OCI-LY1 (cell line): ENCODE data around the gene GABBR2.

Source experiments
- H2AFZ ChIP-seq: fragments of 200-600 bp; sonication (generic), shearing (Covaris generic); 2 replicates; pipeline ENCODE4 v1.6.0; 2014; ENCODE audit warnings: antibody characterized with exemption, mild to moderate bottlenecking, low read length
- H3F3A ChIP-seq: fragments of 200-600 bp; sonication (generic), shearing (Covaris generic); 2 replicates; pipeline ENCODE4 v1.6.0; 2014; ENCODE audit warnings: mild to moderate bottlenecking, antibody characterized with exemption, low read length, moderate library complexity; ENCODE audit not compliant: insufficient read depth
- H3K27ac ChIP-seq: fragments of 200-600 bp; sonication (generic); 2 replicates; pipeline ENCODE4 v1.5.1; 2014; ENCODE audit warnings: low read length, mixed run types, mild to moderate bottlenecking, low read depth; ENCODE audit not compliant: poor library complexity, severe bottlenecking
- H3K27me3 ChIP-seq: fragments of 200-600 bp; sonication (generic); 2 replicates; pipeline ENCODE4 v1.6.0; 2014; ENCODE audit warnings: antibody characterized with exemption, mild to moderate bottlenecking, low read length, moderate library complexity; ENCODE audit not compliant: insufficient read depth
- H3K36me3 ChIP-seq: fragments of 200-600 bp; sonication (generic); 2 replicates; pipeline ENCODE4 v1.6.1; 2014; ENCODE audit warnings: mild to moderate bottlenecking, antibody characterized with exemption, low read length, moderate library complexity, mixed read lengths; ENCODE audit not compliant: insufficient read depth
- H3K4me1 ChIP-seq: fragments of 200-600 bp; sonication (generic); 2 replicates; pipeline ENCODE4 v1.5.1; 2014; ENCODE audit warnings: mild to moderate bottlenecking, low read length, moderate library complexity; ENCODE audit not compliant: insufficient read depth, severe bottlenecking
- H3K4me2 ChIP-seq: fragments of 200-600 bp; sonication (generic), shearing (Covaris generic); 2 replicates; pipeline ENCODE4 v1.6.1; 2014; ENCODE audit warnings: low read length
- H3K4me3 ChIP-seq: fragments of 200-600 bp; sonication (generic); 2 replicates; pipeline ENCODE4 v1.5.1; 2014; ENCODE audit warnings: low read length, low read depth, mild to moderate bottlenecking, mixed read lengths; ENCODE audit not compliant: poor library complexity, severe bottlenecking
- H3K79me2 ChIP-seq: fragments of 200-600 bp; shearing (Covaris generic); 2 replicates; pipeline ENCODE4 v1.6.1; 2016; ENCODE audit warnings: mixed run types, low read length, mixed read lengths; ENCODE audit not compliant: insufficient read depth
- H3K9ac ChIP-seq: fragments of 200-600 bp; sonication (generic), shearing (Covaris generic); 2 replicates; pipeline ENCODE4 v1.6.1; 2014; ENCODE audit warnings: mild to moderate bottlenecking, low read length, mixed read lengths
- H3K9me2 ChIP-seq: fragments of 200-600 bp; sonication (generic), shearing (Covaris generic); 2 replicates; pipeline ENCODE4 v1.6.1; 2014; ENCODE audit warnings: low read depth, mild to moderate bottlenecking, low read length, mixed read lengths
- H3K9me3 ChIP-seq: fragments of 200-600 bp; shearing (Covaris generic); 2 replicates; pipeline ENCODE4 v1.6.1; 2014; ENCODE audit warnings: low read length, mixed read lengths
- H4K20me1 ChIP-seq: fragments of 200-600 bp; sonication (generic), shearing (Covaris generic); 2 replicates; pipeline ENCODE4 v1.6.0; 2016; ENCODE audit warnings: mild to moderate bottlenecking, low read length; ENCODE audit not compliant: insufficient read depth
- EZH2 ChIP-seq: fragments of 200-600 bp; sonication (generic), shearing (Covaris generic); IDR thresholded peaks from 2 replicates; pipeline ENCODE4 v1.8.0; 2017; ENCODE audit warnings: borderline replicate concordance, mixed run types, mild to moderate bottlenecking, antibody characterized with exemption, low read length, moderate library complexity, mixed read lengths
- TF ChIP-seq, protein P1 (sequence below): fragments of 200-600 bp; sonication (generic), shearing (Covaris generic); IDR thresholded peaks from 2 replicates; pipeline ENCODE4 v1.5.1; 2017; ENCODE audit warnings: mild to moderate bottlenecking, antibody characterized with exemption, low read length, moderate library complexity, mixed read lengths

GABBR2 gene

DNA sequence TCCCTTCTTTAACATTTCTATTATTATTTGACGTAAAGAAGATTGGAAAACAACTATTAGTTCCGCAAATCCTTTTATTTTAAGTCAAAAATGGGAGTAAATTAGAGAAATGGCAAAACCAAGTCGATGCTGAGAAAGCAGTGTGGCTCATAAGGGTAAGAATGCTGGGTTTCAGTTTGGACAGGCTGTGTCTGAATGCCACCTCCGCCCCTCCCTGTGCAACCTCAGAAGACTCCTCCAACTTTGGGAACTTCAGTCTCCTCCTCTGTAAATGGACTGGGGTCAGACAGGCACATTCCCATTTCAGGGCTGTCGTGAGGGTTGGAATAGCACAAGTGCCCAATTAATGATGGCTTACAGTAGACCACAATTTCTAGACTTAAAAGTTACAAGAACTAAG is 154.0 kb downstream of the GABBR2 start:
- no peak overlapping the region for H2AFZ ChIP-seq
- H3K27ac ChIP-seq: no peak overlapping the region
- H3K4me2 ChIP-seq: no peak overlapping the region
- no peak overlapping the region for H3K4me3 ChIP-seq
- H3K36me3 ChIP-seq: no peaks in the 10 kb centered on the region
- no peaks in the 10 kb centered on the region for H3K79me2 ChIP-seq
- TF ChIP-seq, protein P1, sequence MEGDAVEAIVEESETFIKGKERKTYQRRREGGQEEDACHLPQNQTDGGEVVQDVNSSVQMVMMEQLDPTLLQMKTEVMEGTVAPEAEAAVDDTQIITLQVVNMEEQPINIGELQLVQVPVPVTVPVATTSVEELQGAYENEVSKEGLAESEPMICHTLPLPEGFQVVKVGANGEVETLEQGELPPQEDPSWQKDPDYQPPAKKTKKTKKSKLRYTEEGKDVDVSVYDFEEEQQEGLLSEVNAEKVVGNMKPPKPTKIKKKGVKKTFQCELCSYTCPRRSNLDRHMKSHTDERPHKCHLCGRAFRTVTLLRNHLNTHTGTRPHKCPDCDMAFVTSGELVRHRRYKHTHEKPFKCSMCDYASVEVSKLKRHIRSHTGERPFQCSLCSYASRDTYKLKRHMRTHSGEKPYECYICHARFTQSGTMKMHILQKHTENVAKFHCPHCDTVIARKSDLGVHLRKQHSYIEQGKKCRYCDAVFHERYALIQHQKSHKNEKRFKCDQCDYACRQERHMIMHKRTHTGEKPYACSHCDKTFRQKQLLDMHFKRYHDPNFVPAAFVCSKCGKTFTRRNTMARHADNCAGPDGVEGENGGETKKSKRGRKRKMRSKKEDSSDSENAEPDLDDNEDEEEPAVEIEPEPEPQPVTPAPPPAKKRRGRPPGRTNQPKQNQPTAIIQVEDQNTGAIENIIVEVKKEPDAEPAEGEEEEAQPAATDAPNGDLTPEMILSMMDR: no peak
- TF ChIP-seq EZH2: no peak
- no peaks in the 10 kb centered on the region for H4K20me1 ChIP-seq
- no peaks in the 10 kb centered on the region for H3K9me2 ChIP-seq
- H3K9ac ChIP-seq: no peak overlapping the region
- H3F3A ChIP-seq: no peaks in the 10 kb centered on the region
- H3K9me3 ChIP-seq: no peaks in the 10 kb centered on the region
- no peaks in the 10 kb centered on the region for H3K4me1 ChIP-seq
- H3K27me3 ChIP-seq: no peaks in the 10 kb centered on the region

DNA sequence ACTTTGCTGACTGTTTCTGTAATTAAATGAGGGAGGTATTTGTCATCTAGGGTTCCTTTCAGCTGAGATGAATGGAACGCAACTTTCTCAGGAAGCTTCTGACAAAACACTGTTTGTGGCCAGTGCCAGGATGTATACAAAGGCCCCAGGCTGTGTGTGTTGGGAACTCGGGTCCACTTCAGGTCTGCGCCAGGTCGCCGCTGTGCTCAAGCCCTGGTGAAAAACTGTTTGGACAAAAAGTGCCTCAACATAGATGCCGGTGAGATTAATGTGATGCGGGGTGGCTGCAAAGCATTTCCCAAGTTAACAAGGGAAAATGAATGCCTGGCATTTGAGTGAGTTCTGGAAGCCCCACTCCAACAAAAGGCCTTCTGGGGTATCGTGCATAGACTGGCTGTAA is 156.4 kb downstream of the GABBR2 start:
- no peaks in the 10 kb centered on the region for H3K27me3 ChIP-seq
- H3K4me3 ChIP-seq: no peak overlapping the region
- H3K9me3 ChIP-seq: no peaks in the 10 kb centered on the region
- no peaks in the 10 kb centered on the region for H3K9me2 ChIP-seq
- no peak overlapping the region for H3K4me2 ChIP-seq
- H3K4me1 ChIP-seq: no peaks in the 10 kb centered on the region
- no peaks in the 10 kb centered on the region for H3F3A ChIP-seq
- TF ChIP-seq, protein P1: no peak
- TF ChIP-seq EZH2: no peak
- H4K20me1 ChIP-seq: no peaks in the 10 kb centered on the region
- H3K36me3 ChIP-seq: no peaks in the 10 kb centered on the region
- H3K9ac ChIP-seq: no peak overlapping the region
- H2AFZ ChIP-seq: no peak overlapping the region
- H3K27ac ChIP-seq: no peak overlapping the region
- no peaks in the 10 kb centered on the region for H3K79me2 ChIP-seq

DNA sequence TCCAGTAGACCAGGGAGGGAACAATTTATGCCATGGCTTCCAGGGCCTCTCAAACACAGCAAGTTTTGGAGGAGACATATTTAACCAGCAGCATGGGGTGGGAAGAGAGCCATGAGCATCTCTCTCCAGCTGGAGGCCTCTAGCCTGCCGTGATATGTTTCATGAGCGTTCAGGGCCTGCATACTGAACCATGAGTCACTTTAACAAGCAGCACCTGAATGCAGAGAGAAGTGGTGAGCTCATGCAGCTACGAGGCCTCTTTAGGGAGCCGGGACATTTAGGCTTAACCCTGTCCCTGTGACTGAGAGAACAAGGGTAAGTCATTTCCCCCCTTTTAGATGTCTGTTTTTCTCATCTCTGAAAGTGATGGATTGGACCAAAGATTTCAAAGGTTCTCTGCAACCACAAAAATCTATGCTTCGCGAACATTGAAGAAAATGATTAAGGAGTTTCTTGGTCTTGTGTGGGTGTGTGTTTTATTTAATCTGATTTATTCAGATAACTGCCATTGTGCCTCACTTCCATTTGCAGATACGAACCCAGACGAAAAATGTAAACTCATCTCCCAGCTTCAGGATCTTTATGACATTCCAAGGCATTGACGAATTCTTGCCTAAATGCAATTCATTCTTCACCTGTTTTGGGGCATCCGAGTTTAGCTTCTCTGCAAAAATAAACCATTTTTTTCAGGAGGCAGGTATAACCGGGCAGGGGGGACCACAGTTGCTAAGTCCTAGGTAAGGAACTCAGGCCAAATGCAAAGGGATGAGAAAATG is 157.0 kb downstream of the GABBR2 start:
- no peaks in the 10 kb centered on the region for H3K27me3 ChIP-seq
- no peak overlapping the region for H3K27ac ChIP-seq
- no peaks in the 10 kb centered on the region for H3K9me3 ChIP-seq
- TF ChIP-seq EZH2: no peak
- TF ChIP-seq, protein P1: no peak
- H3K9me2 ChIP-seq: no peaks in the 10 kb centered on the region
- H3K4me2 ChIP-seq: no peak overlapping the region
- no peaks in the 10 kb centered on the region for H3K36me3 ChIP-seq
- H2AFZ ChIP-seq: no peak overlapping the region
- no peaks in the 10 kb centered on the region for H4K20me1 ChIP-seq
- no peak overlapping the region for H3K4me3 ChIP-seq
- H3K4me1 ChIP-seq: no peaks in the 10 kb centered on the region
- H3K9ac ChIP-seq: no peak overlapping the region
- H3K79me2 ChIP-seq: no peaks in the 10 kb centered on the region
- H3F3A ChIP-seq: no peaks in the 10 kb centered on the region
